LNCaP clone FGC (cell line): ENCODE data around the gene ACVR1B.

Source experiments
- DNase-seq: peaks from one replicate; pipeline ENCODE4 v3.0.0-alpha.2; 2011; ENCODE audit warnings: low read depth
- H3K4me3 ChIP-seq: 2 replicates; pipeline ENCODE4 v1.5.1; 2011; ENCODE audit warnings: mild to moderate bottlenecking, low read depth, low read length, control low read depth
- TF ChIP-seq, protein P1 (sequence below): IDR thresholded peaks from 2 replicates; pipeline ENCODE4 v1.5.1; 2012; ENCODE audit warnings: mild to moderate bottlenecking; ENCODE audit not compliant: control insufficient read depth, insufficient read depth; ENCODE audit errors: extremely low read depth

Gene ACVR1B

DNA sequence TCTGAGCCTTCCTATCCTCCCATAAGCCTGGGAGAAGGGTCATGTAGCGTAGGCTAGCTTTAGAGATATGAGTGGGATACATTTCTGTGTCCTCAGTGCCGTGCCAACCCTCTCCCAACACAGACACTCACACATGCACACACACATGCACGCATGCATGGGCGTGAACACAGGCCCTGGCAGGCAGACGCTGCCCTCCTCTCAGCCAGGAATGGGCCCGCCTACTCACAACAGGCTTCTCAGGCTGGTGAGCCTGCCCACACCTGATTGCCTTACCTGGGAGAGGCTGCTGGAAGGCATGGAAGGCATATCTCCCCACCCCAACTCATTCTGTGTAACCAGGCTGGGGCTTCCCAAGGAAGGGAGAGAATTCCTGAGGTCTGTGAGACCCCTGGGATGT is 12.8 kb upstream of the ACVR1B start:
- DNase-seq, result no peak
- H3K4me3 ChIP-seq, result no peak overlapping the region
- TF ChIP-seq, protein P1, sequence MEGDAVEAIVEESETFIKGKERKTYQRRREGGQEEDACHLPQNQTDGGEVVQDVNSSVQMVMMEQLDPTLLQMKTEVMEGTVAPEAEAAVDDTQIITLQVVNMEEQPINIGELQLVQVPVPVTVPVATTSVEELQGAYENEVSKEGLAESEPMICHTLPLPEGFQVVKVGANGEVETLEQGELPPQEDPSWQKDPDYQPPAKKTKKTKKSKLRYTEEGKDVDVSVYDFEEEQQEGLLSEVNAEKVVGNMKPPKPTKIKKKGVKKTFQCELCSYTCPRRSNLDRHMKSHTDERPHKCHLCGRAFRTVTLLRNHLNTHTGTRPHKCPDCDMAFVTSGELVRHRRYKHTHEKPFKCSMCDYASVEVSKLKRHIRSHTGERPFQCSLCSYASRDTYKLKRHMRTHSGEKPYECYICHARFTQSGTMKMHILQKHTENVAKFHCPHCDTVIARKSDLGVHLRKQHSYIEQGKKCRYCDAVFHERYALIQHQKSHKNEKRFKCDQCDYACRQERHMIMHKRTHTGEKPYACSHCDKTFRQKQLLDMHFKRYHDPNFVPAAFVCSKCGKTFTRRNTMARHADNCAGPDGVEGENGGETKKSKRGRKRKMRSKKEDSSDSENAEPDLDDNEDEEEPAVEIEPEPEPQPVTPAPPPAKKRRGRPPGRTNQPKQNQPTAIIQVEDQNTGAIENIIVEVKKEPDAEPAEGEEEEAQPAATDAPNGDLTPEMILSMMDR, result no peak

DNA sequence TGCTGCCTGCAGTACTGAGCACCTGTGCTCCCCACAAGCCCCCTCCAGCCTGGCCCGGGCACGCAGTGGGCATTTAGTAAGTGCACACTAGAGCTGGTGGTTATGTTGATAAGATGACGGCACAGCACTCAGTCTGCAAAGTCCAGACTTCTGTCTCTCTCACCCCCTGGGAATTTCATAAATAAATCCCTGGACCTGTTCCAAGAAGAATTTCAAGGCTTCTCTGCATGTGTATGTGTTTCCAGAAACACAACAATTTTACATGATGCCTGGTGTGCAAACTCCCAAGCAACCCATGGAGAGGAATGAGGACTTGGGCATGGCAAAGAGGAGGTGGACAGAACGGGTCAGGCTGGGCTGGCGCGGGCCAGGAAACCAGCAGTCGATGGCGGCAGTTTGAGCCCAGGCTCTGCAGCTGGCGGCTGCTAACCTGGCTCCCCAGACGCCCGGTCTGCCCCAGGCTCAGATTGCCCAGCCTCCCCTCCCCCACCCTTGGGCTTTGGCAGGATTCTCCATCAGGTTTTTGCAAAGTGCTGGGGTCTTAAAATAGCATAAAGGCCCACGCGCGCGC is 10.4 kb upstream of the ACVR1B start:
- TF ChIP-seq, protein P1, result no peak
- DNase-seq, result no peak
- H3K4me3 ChIP-seq, result no peak overlapping the region

DNA sequence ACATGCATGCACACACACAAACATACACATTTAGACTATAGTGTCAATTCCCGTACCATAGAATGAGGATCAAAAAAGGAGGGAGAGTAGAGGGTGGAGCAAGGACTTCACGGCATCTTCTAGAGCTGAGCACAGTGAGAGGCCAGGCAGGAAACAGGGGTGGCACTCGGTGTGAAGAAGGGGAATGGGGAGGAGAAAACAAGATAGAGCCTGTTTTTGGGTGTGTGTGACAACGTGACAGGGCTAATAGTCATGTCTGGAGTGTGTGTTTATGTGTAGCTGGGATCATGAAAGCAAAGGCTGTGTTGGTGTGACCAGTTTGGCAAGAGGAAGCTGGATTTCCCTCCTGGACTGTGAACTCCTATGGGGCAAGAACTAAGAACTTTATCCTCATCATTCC is 9.9 kb upstream of the ACVR1B start:
- DNase-seq, result no peak
- H3K4me3 ChIP-seq, result no peak overlapping the region
- TF ChIP-seq, protein P1, result no peak

GRCh38 chr12:51942056-51942455 is 9.4 kb upstream of the ACVR1B start:
- no peak for DNase-seq
- TF ChIP-seq, protein P1, result no peak
- no peak overlapping the region for H3K4me3 ChIP-seq

DNA sequence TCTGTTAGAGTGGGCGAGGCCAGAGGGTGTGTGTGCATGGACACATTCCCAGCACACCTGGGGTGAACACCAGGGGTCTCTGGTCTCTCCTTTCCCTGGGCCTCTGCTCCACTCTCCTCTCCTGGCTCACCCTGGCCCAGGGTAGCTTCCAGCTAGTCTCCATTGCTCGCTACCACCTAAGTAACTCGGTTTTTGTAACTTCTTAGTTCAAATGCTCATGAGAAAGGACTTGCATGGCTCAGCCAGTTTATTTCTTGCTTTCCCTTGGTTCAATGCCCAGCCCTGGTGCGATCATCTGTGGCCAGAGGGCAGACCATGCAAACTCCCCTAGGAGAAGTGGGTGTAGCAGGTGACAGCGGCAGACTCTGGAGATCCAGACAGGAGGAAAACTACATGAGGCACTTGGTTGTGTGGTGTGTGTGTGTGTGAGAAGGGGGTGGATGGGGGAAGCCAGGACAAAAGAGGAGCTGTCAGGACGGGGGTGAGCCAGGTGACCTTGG is 8.9 kb upstream of the ACVR1B start:
- H3K4me3 ChIP-seq, result no peak overlapping the region
- no peak for DNase-seq
- TF ChIP-seq, protein P1, result no peak

- TF ChIP-seq, protein P1, result no peak
- no peak for DNase-seq
- H3K4me3 ChIP-seq, result no peak overlapping the region
Observed at GRCh38 chr12:51943346-51943745, 8.2 kb upstream of the ACVR1B start.

GRCh38 chr12:51944608-51945233 is 6.8 kb upstream of the ACVR1B start:
- no peak for DNase-seq
- TF ChIP-seq, protein P1, result no peak
- H3K4me3 ChIP-seq, result no peak overlapping the region
